ENCODE measurements around the gene SBK1.

- no peak for TF ChIP-seq CTCF (conservative IDR thresholded peaks at IDR 0.05; ENCODE audit: low read depth, low read length)
- TF ChIP-seq RAD21 (IDR thresholded peaks at IDR 0.05; ENCODE audit: low read length), result no peak
These were observed 33.8 kb upstream of the SBK1 start for GRCh38 chr16:28258567-28258966.

All from IMR-90 (cell line).